ENCODE data around the gene ST6GAL1. TPM values are rescaled to one million over a fixed set of nuclear protein-coding genes. Genes with fewer than 3 reads are reported as not detected.
"Not testable (repeated sequence)": the region's sequence is repeated elsewhere in the genome, so short reads cannot be mapped to it uniquely, and the experiment has no call there.

Gene ST6GAL1
- total RNA-seq, 1 donor from 2014 or later, result 191 TPM

GRCh38 chr3:187041362-187042307 lies 111.3 kb downstream of the ST6GAL1 start:
- intact Hi-C loops (cut with micrococcal nuclease), result loop anchor here (1.0 to 10.0 kb wide), 13 partner anchors 10 to 2003 kb away; partner anchors contain the start of genes RPL39L, ST6GAL1 and TRA2B

- intact Hi-C loops (cut with micrococcal nuclease), result loop anchor here (1.0 to 10.0 kb wide), 7 partner anchors 9 to 2002 kb away; partner anchors contain the start of gene TRA2B
Measured at GRCh38 chr3:187042346-187042745, 112.0 kb downstream of the ST6GAL1 start.

DNA sequence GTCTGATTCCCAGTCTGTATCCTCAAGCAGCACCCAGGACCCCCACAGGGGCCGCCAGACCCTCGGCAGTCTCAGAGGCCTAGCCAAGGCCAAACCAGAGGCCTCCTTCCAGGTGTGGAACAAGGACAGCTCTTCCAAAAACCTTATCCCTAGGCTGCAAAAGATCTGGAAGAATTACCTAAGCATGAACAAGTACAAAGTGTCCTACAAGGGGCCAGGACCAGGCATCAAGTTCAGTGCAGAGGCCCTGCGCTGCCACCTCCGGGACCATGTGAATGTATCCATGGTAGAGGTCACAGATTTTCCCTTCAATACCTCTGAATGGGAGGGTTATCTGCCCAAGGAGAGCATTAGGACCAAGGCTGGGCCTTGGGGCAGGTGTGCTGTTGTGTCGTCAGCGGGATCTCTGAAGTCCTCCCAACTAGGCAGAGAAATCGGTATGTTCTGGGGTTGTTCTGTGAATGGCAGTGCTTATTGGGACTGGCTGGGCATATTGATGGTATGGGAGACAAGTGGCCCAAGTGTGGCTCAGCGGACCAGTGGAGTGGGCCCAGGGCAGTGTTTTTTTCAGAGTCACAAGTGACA lies 112.6 kb downstream of the ST6GAL1 start:
- intact Hi-C loops (cut with micrococcal nuclease), result loop anchor here (1.0 to 10.0 kb wide), 7 partner anchors 8 to 2002 kb away; partner anchors contain the start of gene TRA2B

DNA sequence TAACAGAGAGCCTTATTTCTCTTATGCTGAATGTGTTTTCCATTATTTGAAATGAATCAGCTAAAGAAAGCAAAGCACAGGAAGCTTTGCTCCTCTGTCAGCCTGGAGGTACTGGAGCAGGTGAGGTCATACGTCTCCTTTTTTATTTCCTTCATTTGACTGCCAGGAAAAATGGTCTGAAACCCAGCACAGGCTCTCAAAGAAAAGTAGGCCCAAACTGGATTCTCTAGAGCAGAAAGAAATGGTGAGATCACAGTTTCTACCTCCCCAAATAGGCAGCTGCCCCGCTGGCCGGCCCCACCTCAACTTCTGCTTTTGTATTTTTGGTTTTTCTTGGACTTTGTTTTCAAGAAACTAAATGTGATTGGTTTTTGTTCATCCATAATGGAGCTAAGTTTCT lies 113.9 kb downstream of the ST6GAL1 start:
- intact Hi-C loops (cut with micrococcal nuclease), result loop anchor here (1.0 to 10.0 kb wide), 4 partner anchors 10 to 2001 kb away; partner anchors contain the start of gene TRA2B

DNA sequence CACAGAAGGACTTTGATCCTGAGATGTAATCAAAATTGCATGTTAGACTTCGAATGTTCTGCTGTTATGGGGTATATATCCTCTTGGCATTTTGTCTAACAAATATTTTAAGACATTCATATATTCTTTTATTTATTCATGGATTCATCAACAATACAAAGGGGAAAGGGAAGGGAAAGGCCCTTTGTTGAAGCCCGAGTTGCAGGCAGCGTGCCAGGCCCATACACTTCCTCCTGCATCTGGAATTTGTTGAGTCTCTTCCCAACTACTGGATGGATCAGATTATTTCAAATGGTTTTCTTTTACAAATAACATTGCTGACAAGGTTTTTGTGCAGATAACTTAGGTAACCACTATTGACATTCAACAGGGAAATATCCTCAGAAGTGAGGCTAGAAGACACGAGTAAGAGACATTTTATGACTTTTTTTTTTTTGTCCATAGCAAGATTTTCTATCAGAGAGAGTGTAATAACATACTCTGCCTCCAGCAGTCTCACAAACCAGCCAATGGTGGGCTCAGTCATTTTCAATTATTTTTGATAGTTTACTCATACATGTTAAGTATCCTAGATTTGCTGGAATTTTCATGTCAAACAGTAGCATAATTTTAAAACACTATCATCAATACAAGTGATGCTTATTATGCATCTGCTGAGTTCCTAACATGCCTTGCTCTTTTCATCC lies 114.7 kb downstream of the ST6GAL1 start:
- intact Hi-C loops (cut with micrococcal nuclease), result loop anchor here (1.0 to 10.0 kb wide), 4 partner anchors 9 to 2000 kb away; partner anchors contain the start of gene TRA2B

DNA sequence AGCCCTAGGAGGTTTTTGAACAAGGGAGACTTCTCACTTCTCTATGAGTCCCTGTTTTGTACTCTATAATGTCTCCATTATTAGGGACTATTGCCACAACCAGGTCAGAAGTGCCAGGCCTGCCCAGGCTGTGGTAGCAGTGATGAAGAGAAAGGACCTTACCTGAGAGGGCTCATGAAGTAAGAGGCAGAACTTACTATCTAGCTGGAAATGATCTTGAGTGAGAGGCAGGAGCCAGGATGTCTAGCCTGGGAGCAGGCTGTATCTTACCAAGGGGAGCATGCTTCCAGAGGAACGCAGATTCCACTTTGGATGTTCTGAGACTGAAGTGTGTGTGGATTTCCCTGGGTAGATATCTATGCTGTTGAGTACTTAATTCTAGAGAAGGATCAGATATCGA lies 115.7 kb downstream of the ST6GAL1 start:
- intact Hi-C loops (cut with micrococcal nuclease), result loop anchor here (10.0 kb wide), 1 partner anchor 1999 kb away; no protein-coding TSS in a partner anchor

DNA sequence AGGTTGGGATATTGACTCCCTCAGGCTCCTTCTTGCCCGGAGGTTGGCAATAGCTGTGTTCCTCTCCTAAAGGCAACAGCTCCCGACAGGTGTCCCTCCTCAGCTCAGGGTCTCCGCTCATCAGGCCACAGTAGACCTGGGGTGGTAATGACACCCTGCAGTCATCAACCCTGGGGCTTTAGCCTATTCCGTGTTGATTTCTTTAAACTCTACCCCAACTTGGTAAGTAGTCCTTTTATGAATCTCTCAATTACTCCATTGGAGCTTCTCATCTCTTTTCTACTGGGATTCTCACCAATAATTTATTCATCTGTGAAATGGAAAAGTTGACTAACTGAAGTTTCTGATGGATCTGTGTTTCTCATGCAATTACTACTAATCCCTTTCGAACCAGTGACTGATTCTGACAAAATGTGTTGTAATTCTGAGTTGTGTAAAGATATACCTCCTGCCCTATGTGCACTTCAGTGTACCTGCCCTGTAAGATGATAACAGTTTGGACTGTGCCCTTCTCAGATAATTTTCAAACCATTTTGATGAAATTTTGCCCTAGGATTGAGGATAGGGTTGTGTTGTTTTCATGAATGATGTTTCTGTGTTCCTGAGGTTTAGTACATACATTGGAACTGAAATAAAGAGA lies 119.3 kb downstream of the ST6GAL1 start:
- intact Hi-C loops (cut with micrococcal nuclease), result loop anchor here (10.0 kb wide), 1 partner anchor 1995 kb away; no protein-coding TSS in a partner anchor

DNA sequence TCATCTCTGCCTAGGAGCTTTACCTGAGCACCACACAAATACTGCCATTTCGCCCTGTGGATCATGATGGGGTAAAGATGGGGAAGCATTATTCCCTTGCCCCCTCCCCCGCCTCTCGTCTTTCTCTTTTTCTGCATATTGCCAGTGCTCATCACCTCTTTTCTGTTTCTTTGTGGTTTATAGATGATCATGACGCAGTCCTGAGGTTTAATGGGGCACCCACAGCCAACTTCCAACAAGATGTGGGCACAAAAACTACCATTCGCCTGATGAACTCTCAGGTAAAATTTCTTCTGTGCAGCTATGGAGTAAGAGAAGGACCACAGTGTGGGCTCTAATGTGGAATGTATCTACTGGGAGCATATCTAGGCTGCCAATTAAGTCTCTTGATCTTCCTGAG lies 120.7 kb downstream of the ST6GAL1 start:
- intact Hi-C loops (cut with micrococcal nuclease), result loop anchor here (1.0 kb wide), 1 partner anchor 9 kb away; no protein-coding TSS in a partner anchor

GRCh38 chr3:187051724-187052366 lies 121.5 kb downstream of the ST6GAL1 start:
- intact Hi-C loops (cut with micrococcal nuclease), result loop anchor here (1.0 kb wide), 1 partner anchor 10 kb away; no protein-coding TSS in a partner anchor

GRCh38 chr3:187052427-187052826 lies 122.1 kb downstream of the ST6GAL1 start:
- intact Hi-C loops (cut with micrococcal nuclease), result not testable (repeated sequence)

GRCh38 chr3:187054433-187054832 lies 124.1 kb downstream of the ST6GAL1 start:
- intact Hi-C loops (cut with micrococcal nuclease), result loop anchor here (1.0 kb wide), 1 partner anchor 10 kb away; no protein-coding TSS in a partner anchor

DNA sequence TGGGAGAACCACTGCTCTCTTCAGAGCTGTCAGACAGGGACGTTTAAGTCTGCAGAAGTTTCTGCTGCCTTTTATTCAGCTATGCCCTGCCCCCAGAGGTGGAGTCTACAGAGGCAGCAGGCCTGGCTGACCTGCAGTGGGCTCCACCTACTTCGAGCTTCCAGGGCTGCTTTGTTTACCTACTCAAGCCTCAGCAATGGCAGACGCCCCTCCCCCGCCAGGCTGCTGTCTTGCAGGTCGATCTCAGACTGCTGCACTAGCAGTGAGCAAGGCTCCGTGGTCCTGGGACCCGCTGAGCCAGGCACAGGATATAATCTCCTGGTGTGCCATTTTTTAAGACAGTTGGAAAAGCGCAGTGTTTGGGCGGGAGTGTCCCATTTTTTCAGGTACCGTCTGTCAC lies 127.5 kb downstream of the ST6GAL1 start:
- intact Hi-C loops (cut with micrococcal nuclease), result loop anchor here (2.0 kb wide), 1 partner anchor 17 kb away; no protein-coding TSS in a partner anchor

- intact Hi-C loops (cut with micrococcal nuclease), result no loop called here
Measured at GRCh38 chr3:187061748-187062147, 131.4 kb downstream of the ST6GAL1 start.

- intact Hi-C loops (cut with micrococcal nuclease), result loop anchor here (1.0 kb wide), 2 partner anchors 35 to 62 kb away; no protein-coding TSS in a partner anchor
Measured at GRCh38 chr3:187062526-187063177, 132.3 kb downstream of the ST6GAL1 start.

DNA sequence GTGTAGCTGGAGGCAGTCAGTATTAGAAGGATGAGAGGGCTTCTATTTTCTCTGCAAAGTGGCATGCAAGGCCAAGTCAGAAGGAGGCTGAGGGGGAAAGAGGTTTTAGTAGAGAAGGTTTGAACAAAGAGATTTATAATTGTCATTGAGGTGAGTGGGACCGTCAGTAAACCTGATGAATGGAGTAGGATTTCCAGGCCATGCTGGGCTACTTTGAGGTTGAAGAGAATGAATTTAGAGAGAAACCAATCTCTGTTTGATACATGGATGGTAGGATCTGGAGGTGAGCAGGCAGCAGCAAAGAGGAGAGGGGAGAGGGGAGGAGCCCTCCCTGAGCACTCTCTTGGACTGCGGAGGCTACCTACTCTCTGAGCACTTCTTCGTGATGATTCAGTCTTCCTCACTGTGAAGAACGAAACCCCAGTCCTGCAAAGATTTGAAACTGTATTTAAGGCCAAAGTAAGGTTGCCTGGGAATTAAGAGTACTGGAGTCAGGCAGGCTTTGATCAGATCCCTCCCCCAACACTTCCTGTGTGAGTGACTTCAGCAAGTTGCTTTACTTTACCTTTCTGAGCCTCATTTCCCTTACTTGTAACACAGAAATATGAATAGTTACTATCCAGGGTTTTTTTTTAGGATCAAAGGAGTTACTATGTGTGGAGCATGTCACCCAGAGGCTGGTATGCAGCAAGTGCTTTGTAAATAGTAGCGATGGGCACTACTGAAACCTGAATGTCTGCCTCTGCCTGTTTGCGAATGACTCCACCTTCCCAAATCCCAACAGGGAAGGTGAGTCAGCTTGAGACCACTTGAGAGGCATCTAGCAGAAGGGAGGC lies 133.2 kb downstream of the ST6GAL1 start:
- intact Hi-C loops (cut with micrococcal nuclease), result loop anchor here (1.0 kb wide), 2 partner anchors 36 to 63 kb away; no protein-coding TSS in a partner anchor

DNA sequence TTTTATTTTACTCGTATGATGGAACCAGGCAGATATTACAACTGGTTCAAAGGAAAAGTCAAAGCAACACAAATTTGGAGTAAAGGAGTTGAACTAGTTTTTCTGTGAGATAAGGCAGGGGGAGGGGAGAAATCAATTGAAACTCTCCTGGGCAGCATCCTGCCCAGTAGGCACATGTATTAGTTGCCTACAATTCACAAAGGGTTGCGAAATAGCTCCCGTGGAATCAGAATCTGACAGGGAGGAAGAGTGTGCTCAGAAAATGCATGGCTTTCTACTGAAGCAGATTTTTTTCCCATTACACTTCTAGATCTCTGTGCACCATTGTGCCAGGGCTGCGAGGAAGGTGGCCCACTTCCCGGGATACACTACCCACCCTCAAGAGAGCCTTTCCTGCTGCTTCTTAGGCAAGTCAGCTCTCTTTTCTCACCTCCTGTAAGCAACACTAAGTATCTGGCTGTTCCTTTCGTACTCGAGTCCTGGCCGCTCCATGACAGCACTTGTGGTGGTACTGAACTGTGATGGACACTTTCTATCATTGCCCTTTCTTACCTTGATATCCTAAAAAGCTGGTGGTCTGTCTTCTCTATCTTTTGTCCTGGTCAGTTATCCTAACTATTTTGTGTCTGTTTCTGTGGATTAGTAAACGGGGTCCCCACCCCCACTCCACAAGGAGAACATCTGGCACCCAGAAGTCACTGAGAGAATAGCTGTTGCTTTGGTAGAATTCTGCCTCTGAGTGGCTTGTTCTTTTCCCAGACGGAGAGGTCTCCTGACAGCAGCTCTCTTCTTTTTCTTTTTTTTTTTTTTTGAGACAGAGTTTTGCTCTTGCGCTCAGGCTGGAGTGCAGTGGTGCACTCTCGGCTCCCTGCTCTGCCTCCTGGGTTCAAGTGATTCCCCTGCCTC lies 134.1 kb downstream of the ST6GAL1 start:
- intact Hi-C loops (cut with micrococcal nuclease), result no loop called here

All from T-helper 1 cell treated with Interleukin-12 subunit alpha and Interleukin-12 subunit beta and Interleukin-4 antibody, amounts not matched to agents 30 ng/mL and 1 ng/mL, for 36 hours (primary cell).